Esophagus squamous epithelium (tissue), 4 donors: ENCODE data around the gene YPEL3.

Experiments used
- CTCF ChIP-seq, 6 experiments: fragments of 450-650 bp in 4 of 6; fragments of 200-600 bp in 2 of 6; sonication (generic) in 2 of 6; IDR thresholded peaks; one replicate each; pipeline ENCODE4 v1.5.1; 2016 to 2019; ENCODE audit warnings: antibody characterized with exemption in 6 of 6, mild to moderate bottlenecking in 4 of 6, moderate library complexity in 4 of 6
- POLR2A ChIP-seq, 4 donors: fragments of 450-650 bp; IDR thresholded peaks; one replicate each; pipeline ENCODE4 v1.6.1; 2017; ENCODE audit warnings: antibody characterized with exemption in 4 of 4, mild to moderate bottlenecking in 4 of 4, moderate library complexity in 3 of 4

- no peak for TF ChIP-seq CTCF (IDR thresholded peaks at IDR 0.05)
- TF ChIP-seq POLR2A (IDR thresholded peaks at IDR 0.05) = no peak
Measured at GRCh38 chr16:30143347-30143702, 47.3 kb upstream of the YPEL3 start.
